Astrocyte of the spinal cord (primary cell): Measurements from ENCODE around the gene CEBPZ.

Experiments
- DNase-seq: peaks from one replicate; pipeline ENCODE4 v3.0.0; 2011; ENCODE audit warnings: low read depth, low spot score
- H3K4me3 ChIP-seq: 2 replicates; pipeline ENCODE4 v1.5.1; 2011; ENCODE audit warnings: low read depth, mild to moderate bottlenecking, low read length, moderate library complexity
- in situ Hi-C: cut with HindIII; loops from 2 replicates; pipeline ENCODE4 v1.10.0; 2017; ENCODE audit warnings: low sequenced_read_pairs
- TF ChIP-seq, protein P1 (sequence below): IDR thresholded peaks from 2 replicates; pipeline ENCODE4 v1.5.1; 2012; ENCODE audit warnings: low read depth, mild to moderate bottlenecking, low read length, inconsistent platforms

The CEBPZ gene

DNA sequence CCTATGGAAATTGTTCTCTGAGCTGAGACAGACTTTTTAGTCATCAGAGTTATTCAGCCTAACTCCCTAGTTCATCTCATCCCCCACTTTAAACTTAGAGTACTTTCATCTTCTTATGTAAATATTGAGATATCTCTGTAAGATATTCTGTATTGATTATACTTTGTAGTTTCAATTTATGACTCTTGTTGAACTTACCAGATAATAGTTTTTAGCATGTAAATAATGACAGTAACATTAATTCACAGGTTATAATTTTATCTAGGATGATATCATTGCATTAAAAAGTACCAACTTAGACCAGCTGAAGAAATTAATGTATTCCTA lies 59.8 kb downstream of the CEBPZ start:
- in situ Hi-C loops: no loop called here
- no peak overlapping the region for H3K4me3 ChIP-seq
- TF ChIP-seq, protein P1, sequence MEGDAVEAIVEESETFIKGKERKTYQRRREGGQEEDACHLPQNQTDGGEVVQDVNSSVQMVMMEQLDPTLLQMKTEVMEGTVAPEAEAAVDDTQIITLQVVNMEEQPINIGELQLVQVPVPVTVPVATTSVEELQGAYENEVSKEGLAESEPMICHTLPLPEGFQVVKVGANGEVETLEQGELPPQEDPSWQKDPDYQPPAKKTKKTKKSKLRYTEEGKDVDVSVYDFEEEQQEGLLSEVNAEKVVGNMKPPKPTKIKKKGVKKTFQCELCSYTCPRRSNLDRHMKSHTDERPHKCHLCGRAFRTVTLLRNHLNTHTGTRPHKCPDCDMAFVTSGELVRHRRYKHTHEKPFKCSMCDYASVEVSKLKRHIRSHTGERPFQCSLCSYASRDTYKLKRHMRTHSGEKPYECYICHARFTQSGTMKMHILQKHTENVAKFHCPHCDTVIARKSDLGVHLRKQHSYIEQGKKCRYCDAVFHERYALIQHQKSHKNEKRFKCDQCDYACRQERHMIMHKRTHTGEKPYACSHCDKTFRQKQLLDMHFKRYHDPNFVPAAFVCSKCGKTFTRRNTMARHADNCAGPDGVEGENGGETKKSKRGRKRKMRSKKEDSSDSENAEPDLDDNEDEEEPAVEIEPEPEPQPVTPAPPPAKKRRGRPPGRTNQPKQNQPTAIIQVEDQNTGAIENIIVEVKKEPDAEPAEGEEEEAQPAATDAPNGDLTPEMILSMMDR: no peak
- no peak for DNase-seq

DNA sequence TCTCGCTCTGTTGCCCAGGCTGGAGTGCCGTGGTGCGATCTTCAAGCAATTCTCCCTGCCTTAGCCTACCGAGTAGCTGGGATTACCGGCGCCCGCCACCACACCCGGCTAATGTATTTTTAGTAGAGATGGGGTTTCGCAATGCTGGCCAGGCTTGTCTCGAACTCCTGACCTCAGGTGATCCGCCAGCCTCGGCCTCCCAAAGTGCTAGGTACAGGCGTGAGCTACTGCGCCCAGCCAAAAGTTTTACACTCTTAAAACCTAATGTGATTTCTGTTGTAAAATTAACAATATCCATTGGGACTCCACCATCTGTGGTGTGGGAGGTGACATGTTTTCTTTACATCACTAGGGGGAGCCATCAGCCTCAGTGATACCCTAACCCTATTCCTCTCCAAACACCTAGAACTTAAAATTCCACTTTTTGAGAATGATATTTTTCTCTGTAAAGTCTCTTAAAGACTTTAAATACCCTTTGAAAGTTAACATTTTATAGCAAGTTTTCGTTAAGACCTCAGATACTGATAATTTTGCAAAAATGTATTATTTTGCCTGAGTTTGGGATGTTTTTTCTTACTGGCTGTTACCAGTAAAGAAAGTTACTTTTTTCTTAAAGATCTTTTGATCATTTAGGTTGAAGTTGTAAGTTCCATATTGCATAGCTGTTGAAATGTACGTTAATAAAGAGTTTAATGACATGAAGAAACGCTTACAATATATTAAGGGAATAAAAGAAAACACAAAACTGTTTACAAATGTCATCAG lies 63.0 kb downstream of the CEBPZ start:
- in situ Hi-C loops: no loop called here
- TF ChIP-seq, protein P1: peak; percentile 82
- no peak overlapping the region for H3K4me3 ChIP-seq
- peak; percentile 59 for DNase-seq

DNA sequence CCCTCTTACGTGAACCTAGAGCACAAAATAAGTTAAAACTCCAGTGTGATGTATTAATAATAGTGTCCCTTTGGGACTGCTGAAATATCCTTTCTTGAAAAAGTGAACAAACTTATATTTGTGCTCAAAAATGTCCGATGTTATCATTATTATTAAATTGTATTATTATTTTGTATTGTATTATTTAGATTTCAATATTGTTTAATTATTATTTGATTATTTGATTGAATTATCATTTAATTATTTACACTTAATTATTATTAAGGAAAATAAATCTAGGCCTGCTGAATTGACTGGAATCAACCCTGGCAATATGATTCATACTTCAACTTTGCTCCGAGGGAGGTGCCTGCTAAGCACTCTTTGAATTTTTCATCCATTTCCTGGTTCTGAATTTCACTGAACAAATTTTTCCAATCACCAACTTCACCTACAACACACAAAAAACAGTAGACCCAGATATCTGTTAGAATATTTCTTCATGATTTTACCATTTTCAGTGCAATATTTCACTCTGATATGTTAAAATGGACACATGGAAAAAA lies 63.7 kb downstream of the CEBPZ start:
- TF ChIP-seq, protein P1: no peak
- DNase-seq: no peak
- H3K4me3 ChIP-seq: no peak overlapping the region
- in situ Hi-C loops: no loop called here

DNA sequence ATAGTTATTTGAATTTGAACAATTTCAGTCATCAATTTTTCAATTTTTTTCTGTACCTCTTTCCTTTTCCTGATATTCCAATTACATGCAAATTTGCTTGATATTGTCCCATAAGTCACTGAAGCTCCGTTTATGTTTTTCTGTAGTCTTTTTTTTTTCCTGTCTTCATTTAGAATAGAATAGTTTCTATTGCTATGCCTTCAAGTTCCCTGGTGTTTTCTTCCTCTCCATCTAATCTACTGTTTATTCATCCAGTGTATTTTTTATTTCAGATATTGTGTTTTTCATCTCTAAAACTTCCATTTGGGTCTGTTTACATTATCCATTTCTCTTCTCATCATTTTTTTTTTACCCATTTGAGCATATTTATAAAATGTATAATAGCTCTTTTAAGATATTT lies 66.6 kb downstream of the CEBPZ start:
- no peak overlapping the region for H3K4me3 ChIP-seq
- TF ChIP-seq, protein P1: no peak
- in situ Hi-C loops: no loop called here
- DNase-seq: no peak

DNA sequence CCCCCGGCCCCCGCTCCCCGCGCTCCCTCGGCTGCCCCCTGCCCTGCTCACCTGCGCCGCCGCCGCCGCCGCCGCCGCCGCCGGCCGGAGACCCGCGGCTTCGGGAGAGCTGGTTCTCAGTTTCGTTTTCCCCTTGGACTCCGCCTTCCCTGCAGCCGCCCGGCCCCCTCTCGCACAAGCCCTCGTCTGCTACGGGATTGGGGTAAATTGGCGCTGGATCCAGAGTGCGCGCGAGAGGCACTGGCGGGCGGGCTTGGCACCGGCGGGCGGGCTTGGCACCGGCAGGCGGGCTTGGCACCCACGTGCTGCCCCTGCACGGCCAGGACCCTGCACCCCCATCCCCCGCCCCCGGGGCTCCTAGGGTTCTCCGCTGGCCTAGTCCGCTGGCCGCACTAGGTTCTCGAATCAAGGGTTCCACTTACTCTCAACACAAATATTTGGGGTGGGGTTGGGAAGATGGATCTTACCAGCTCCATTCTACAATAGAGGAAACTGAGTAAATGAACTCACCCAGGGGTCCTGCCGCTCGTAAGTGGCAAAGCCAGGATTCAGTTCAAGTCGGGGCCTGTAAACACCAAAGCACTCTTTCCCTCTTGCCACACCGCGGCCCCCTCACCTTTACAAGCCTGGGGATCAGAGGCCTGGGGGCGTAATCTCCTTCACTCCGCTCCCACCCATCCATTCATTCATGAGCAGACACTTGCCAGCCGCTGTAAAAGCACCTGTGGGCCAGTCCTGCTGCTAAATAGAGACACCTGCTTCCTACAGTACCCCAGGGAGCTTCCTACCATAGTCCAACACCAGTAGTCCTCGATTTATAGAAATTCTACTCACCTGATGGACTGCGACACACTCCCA lies 74.3 kb downstream of the CEBPZ start, which contains the start of gene EIF2AK2:
Gene EIF2AK2 (minus strand): TSS at position 124 of the 858 bp plus-strand sequence. CDS start 9,174 bp downstream, outside the sequence.
- TF ChIP-seq, protein P1: no peak
- in situ Hi-C loops: no loop called here
- peak within 1 kb of the TSS; percentile 77 for H3K4me3 ChIP-seq
- peak; percentile 84 for DNase-seq

DNA sequence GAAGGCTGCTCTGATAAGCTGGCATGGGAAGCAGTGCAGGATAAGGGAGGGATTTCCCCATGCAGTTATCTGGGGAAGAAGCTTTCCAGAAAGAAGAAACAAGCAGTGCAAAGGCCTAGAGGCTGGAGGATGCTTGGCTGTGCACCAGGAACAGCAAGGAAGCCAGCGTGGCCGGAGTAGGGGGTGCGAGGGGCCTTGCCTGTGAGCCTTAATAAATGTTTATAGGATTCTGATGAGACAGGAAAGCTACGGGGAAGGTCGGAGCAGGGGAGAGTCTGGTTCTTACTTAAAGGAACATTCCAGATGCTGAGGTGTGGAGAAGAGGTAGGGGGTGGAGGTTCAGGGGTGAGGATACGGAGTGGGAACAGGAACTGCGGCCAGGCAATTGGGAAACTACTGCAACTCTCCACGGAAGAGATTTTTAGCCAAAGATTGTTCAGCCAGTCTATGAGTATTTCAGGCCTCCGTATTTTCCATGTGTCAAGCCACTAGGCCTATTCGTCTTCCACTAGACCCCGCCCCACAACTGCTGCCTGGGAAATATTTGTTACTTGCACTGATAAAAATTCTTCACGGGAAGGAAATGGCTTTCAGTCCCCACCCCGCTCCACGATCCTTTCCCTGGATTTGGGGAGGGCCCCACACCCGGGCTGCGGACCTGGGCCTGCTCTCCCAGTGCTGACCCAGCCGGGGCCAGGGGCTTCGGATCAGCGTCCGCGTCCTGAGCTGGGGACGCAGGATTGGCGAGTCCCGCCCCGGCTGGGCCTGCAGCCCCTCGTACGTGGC lies 75.1 kb downstream of the CEBPZ start:
- H3K4me3 ChIP-seq: peak overlapping the region; percentile 77
- TF ChIP-seq, protein P1: no peak
- peak; percentile 62 for DNase-seq
- in situ Hi-C loops: no loop called here
